ENCODE data around the gene EIF2S3. TPM values are rescaled to one million over a fixed set of nuclear protein-coding genes. Genes with fewer than 3 reads are reported as not detected.
A peak's percentile ranks its signal among the peaks of the same experiment; 100 is the strongest.

Gene EIF2S3
- total and polyA plus RNA-seq, 2 of the 13 experiments (the other 11 are each of a cell fraction or from before 2014, with no cell fraction given) = 61.0 to 183 TPM

DNA sequence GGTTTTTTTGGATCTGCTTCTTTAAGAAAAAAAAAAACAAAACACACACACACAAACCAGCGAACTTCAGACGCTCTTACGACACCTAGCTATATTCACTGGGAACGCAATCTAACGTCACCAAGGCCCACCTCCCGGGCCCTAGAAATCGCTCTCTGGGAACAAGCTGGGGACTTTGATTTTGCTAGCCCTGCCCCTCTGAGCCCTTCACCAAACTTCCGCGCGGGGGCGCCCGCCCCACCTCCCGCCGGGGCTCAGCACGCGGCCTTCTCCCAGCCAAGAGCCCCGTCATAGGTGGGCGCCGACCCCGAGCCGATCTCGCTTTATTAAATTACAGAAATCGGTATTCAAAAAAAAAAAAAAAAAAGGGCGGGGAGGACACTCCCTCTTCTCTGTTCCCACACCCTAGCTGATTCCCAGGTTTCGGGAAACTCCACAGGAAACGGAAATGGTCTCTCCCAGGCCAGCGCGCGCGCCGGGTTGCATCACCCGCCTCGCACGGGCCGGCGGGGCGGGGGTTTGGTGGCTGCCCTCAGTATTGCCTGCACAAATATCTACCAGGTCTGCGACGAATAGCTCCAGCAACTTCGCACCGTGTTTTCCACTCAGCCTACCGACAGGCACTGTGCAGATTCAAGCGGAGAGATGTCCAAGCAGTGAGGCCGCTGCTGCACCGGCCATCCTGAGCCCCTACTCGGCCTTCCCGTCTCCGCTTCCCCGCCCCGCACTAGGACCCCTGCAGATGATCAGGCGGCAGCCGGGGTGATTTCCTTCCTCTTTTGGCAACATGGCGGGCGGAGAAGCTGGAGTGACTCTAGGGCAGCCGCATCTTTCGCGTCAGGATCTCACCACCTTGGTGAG, at the start of gene EIF2S3 (continued):
- TF ChIP-seq ZNF724P (CRISPR knock-in tag; IDR thresholded peaks at IDR 0.05; ENCODE audit: borderline replicate concordance) (no peak), SRSF4 (IDR thresholded peaks at IDR 0.05; ENCODE audit: low read depth, low read length, poor library complexity, severe bottlenecking) (no peak), YY1 (IDR thresholded peaks at IDR 0.05; ENCODE audit: insufficient read depth, insufficient replicate concordance, low read depth, low read length) (peak; percentile 92), ZNF773 (CRISPR knock-in tag; IDR thresholded peaks at IDR 0.05; ENCODE audit: borderline replicate concordance) (no peak), CEBPB (IDR thresholded peaks at IDR 0.05; ENCODE audit: borderline replicate concordance, low read depth, low read length) (peak; percentile 91), SIN3A (IDR thresholded peaks at IDR 0.05; ENCODE audit: borderline replicate concordance, low read depth, low read length) (no peak), NRL (CRISPR knock-in tag; IDR thresholded peaks at IDR 0.05; ENCODE audit: borderline replicate concordance) (peak; percentile 17; the same call in 1 of the 2 replicates), FOXK1 (CRISPR knock-in tag; IDR thresholded peaks at IDR 0.05; ENCODE audit: borderline replicate concordance, low read depth) (no peak), MIER2 (CRISPR knock-in tag; IDR thresholded peaks at IDR 0.05) (no peak), THAP11 (CRISPR knock-in tag; IDR thresholded peaks at IDR 0.05) (peak; percentile 83), HCFC1 (IDR thresholded peaks at IDR 0.05; ENCODE audit: low read depth, low read length) (no peak), KDM5B (CRISPR knock-in tag; IDR thresholded peaks at IDR 0.05; ENCODE audit: borderline replicate concordance) (0 out of 2 replicates have a peak, but pooled peaks have one; percentile 38), ZNF335 (CRISPR knock-in tag; IDR thresholded peaks at IDR 0.05) (peak; percentile 100)
- TF ChIP-seq, protein P1, sequence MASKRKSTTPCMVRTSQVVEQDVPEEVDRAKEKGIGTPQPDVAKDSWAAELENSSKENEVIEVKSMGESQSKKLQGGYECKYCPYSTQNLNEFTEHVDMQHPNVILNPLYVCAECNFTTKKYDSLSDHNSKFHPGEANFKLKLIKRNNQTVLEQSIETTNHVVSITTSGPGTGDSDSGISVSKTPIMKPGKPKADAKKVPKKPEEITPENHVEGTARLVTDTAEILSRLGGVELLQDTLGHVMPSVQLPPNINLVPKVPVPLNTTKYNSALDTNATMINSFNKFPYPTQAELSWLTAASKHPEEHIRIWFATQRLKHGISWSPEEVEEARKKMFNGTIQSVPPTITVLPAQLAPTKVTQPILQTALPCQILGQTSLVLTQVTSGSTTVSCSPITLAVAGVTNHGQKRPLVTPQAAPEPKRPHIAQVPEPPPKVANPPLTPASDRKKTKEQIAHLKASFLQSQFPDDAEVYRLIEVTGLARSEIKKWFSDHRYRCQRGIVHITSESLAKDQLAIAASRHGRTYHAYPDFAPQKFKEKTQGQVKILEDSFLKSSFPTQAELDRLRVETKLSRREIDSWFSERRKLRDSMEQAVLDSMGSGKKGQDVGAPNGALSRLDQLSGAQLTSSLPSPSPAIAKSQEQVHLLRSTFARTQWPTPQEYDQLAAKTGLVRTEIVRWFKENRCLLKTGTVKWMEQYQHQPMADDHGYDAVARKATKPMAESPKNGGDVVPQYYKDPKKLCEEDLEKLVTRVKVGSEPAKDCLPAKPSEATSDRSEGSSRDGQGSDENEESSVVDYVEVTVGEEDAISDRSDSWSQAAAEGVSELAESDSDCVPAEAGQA (IDR thresholded peaks at IDR 0.05; ENCODE audit: low read depth) = peak; percentile 50; the same call in 1 of the 2 replicates
- TF ChIP-seq, protein P1 (CRISPR knock-in tag; IDR thresholded peaks at IDR 0.05; ENCODE audit: borderline replicate concordance) = no peak
- TF ChIP-seq, protein P2, sequence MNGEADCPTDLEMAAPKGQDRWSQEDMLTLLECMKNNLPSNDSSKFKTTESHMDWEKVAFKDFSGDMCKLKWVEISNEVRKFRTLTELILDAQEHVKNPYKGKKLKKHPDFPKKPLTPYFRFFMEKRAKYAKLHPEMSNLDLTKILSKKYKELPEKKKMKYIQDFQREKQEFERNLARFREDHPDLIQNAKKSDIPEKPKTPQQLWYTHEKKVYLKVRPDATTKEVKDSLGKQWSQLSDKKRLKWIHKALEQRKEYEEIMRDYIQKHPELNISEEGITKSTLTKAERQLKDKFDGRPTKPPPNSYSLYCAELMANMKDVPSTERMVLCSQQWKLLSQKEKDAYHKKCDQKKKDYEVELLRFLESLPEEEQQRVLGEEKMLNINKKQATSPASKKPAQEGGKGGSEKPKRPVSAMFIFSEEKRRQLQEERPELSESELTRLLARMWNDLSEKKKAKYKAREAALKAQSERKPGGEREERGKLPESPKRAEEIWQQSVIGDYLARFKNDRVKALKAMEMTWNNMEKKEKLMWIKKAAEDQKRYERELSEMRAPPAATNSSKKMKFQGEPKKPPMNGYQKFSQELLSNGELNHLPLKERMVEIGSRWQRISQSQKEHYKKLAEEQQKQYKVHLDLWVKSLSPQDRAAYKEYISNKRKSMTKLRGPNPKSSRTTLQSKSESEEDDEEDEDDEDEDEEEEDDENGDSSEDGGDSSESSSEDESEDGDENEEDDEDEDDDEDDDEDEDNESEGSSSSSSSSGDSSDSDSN (CRISPR knock-in tag; IDR thresholded peaks at IDR 0.05) = 0 out of 2 replicates have a peak, but pooled peaks have one; percentile 21
- TF ChIP-seq, protein P3, sequence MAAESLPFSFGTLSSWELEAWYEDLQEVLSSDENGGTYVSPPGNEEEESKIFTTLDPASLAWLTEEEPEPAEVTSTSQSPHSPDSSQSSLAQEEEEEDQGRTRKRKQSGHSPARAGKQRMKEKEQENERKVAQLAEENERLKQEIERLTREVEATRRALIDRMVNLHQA (CRISPR knock-in tag; IDR thresholded peaks at IDR 0.05) = no peak
- TF ChIP-seq, protein P4, sequence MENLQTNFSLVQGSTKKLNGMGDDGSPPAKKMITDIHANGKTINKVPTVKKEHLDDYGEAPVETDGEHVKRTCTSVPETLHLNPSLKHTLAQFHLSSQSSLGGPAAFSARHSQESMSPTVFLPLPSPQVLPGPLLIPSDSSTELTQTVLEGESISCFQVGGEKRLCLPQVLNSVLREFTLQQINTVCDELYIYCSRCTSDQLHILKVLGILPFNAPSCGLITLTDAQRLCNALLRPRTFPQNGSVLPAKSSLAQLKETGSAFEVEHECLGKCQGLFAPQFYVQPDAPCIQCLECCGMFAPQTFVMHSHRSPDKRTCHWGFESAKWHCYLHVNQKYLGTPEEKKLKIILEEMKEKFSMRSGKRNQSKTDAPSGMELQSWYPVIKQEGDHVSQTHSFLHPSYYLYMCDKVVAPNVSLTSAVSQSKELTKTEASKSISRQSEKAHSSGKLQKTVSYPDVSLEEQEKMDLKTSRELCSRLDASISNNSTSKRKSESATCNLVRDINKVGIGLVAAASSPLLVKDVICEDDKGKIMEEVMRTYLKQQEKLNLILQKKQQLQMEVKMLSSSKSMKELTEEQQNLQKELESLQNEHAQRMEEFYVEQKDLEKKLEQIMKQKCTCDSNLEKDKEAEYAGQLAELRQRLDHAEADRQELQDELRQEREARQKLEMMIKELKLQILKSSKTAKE (CRISPR knock-in tag; IDR thresholded peaks at IDR 0.05; ENCODE audit: borderline replicate concordance) = no peak
